Suprapubic skin (tissue), 4 donors: ENCODE data around the gene UNC13B. TPM values are rescaled to one million over a fixed set of nuclear protein-coding genes. Genes with fewer than 3 reads are reported as not detected.

Experiments
- DNase-seq, 2 donors: peaks; one replicate each; pipeline ENCODE4 v3.0.0-alpha.2; 2019; ENCODE audit warnings: low spot score in 2 of 2
- H3K27ac ChIP-seq: fragments of 200-600 bp; sonication (generic); one replicate; pipeline ENCODE4 v1.5.1; 2019
- H3K27me3 ChIP-seq: fragments of 200-600 bp; sonication (generic); one replicate; pipeline ENCODE4 v1.5.1; 2019
- H3K36me3 ChIP-seq: fragments of 200-600 bp; sonication (generic); one replicate; pipeline ENCODE4 v1.5.1; 2019
- H3K4me1 ChIP-seq: fragments of 200-600 bp; sonication (generic); one replicate; pipeline ENCODE4 v1.5.1; 2019
- H3K4me3 ChIP-seq: fragments of 200-600 bp; sonication (generic); one replicate; pipeline ENCODE4 v1.5.1; 2019; ENCODE audit warnings: mild to moderate bottlenecking
- H3K9me3 ChIP-seq: fragments of 200-600 bp; sonication (generic); one replicate; pipeline ENCODE4 v1.5.1; 2019
- CTCF ChIP-seq, 2 donors: fragments of 200-600 bp in 1 of 2; fragments of 450-650 bp in 1 of 2; sonication (generic) in 1 of 2; IDR thresholded peaks; one replicate each; pipeline ENCODE4 v1.5.1; 2016 to 2019; ENCODE audit warnings: antibody characterized with exemption in 2 of 2, mild to moderate bottlenecking in 1 of 2, moderate library complexity in 1 of 2
- EP300 ChIP-seq: sonication (generic); formaldehyde crosslinking; IDR thresholded peaks from one replicate; pipeline ENCODE4 v1.6.1; 2017; ENCODE audit warnings: antibody characterized with exemption
- POLR2A ChIP-seq, 2 donors: fragments of 450-650 bp; IDR thresholded peaks; one replicate each; pipeline ENCODE4 v1.6.1; 2017; ENCODE audit warnings: antibody characterized with exemption in 2 of 2, mild to moderate bottlenecking in 2 of 2, moderate library complexity in 2 of 2
- POLR2AphosphoS5 ChIP-seq, 3 donors: sonication (generic); formaldehyde crosslinking; IDR thresholded peaks; one replicate each; pipeline ENCODE4 v1.6.1; 2017; ENCODE audit warnings: antibody characterized with exemption in 3 of 3
- WGBS: methylation state at CpG from one replicate; pipeline ENCODE4 v1.1.5; 2018; 5-methylcytosine and 5-hydroxymethylcytosine counted together
- total RNA-seq, 4 donors: library from RNA; depleted of rRNA; stranded (reverse); fragments of >200 nt; gene quantifications; one replicate each; pipeline ENCODE4 v1.1.0, GENCODE V29; 2016

UNC13B gene
- total RNA-seq, 4 donors from 2014 or later = 27.8 to 43.2 (median 30.6) TPM

- no peaks in the 10 kb centered on the region for H3K9me3 ChIP-seq
- TF ChIP-seq POLR2AphosphoS5 (IDR thresholded peaks at IDR 0.05) (no peak), CTCF (IDR thresholded peaks at IDR 0.05) (no peak), POLR2A (IDR thresholded peaks at IDR 0.05) (no peak), EP300 (no peak)
Observed at GRCh38 chr9:35262064-35262463, 100.3 kb downstream of the UNC13B start.

GRCh38 chr9:35267710-35268109 lies 105.9 kb downstream of the UNC13B start:
- Histone ChIP-seq H3K36me3 (no peaks in the 10 kb centered on the region), H3K4me1 (no peaks in the 10 kb centered on the region), H3K9me3 (no peaks in the 10 kb centered on the region), H3K27me3 (no peaks in the 10 kb centered on the region), H3K4me3 (no peak overlapping the region), H3K27ac (no peak overlapping the region)
- no peak for TF ChIP-seq CTCF (IDR thresholded peaks at IDR 0.05)
- no peak for TF ChIP-seq EP300
- no peak for TF ChIP-seq POLR2AphosphoS5 (IDR thresholded peaks at IDR 0.05)
- TF ChIP-seq POLR2A (IDR thresholded peaks at IDR 0.05) = no peak
- DNase-seq = no peak

More at GRCh38 chr9:35262064-35262463, 100.3 kb downstream of the UNC13B start:
- no peaks in the 10 kb centered on the region for H3K36me3 ChIP-seq
- no peak overlapping the region for H3K4me3 ChIP-seq
- no peak for DNase-seq
- no peak overlapping the region for H3K27ac ChIP-seq
- H3K4me1 ChIP-seq = peaks cover 5% of the 10 kb centered on the region
- 93% methylated on average over 2 of the region's 2 CpGs for WGBS
- no peaks in the 10 kb centered on the region for H3K27me3 ChIP-seq

- TF ChIP-seq EP300 (no peak), CTCF (IDR thresholded peaks at IDR 0.05) (no peak), POLR2A (IDR thresholded peaks at IDR 0.05) (no peak), POLR2AphosphoS5 (IDR thresholded peaks at IDR 0.05) (no peak)
- Histone ChIP-seq H3K36me3 (no peaks in the 10 kb centered on the region), H3K4me1 (no peaks in the 10 kb centered on the region), H3K9me3 (no peaks in the 10 kb centered on the region), H3K27ac (no peak overlapping the region), H3K4me3 (no peak overlapping the region), H3K27me3 (no peaks in the 10 kb centered on the region)
- DNase-seq = no peak
- 80% methylated on average over 1 of the region's 1 CpG for WGBS
Observed at GRCh38 chr9:35269919-35270318, 108.1 kb downstream of the UNC13B start.

- DNase-seq = no peak
- no peak for TF ChIP-seq POLR2AphosphoS5 (IDR thresholded peaks at IDR 0.05)
- no peak overlapping the region for H3K27ac ChIP-seq
- H3K4me1 ChIP-seq = no peaks in the 10 kb centered on the region
- H3K36me3 ChIP-seq = no peaks in the 10 kb centered on the region
- no peaks in the 10 kb centered on the region for H3K27me3 ChIP-seq
- H3K4me3 ChIP-seq = no peak overlapping the region
- no peaks in the 10 kb centered on the region for H3K9me3 ChIP-seq
- WGBS = 54% methylated on average over 2 of the region's 2 CpGs
Observed at GRCh38 chr9:35271637-35272036, 109.8 kb downstream of the UNC13B start.

GRCh38 chr9:35272989-35273388 lies 111.2 kb downstream of the UNC13B start:
- TF ChIP-seq POLR2AphosphoS5 (IDR thresholded peaks at IDR 0.05) = no peak
- no peak for TF ChIP-seq POLR2A (IDR thresholded peaks at IDR 0.05)
- TF ChIP-seq CTCF (IDR thresholded peaks at IDR 0.05) = no peak
- TF ChIP-seq EP300 = no peak
- Histone ChIP-seq H3K9me3 (no peaks in the 10 kb centered on the region), H3K27ac (no peak overlapping the region), H3K4me3 (no peak overlapping the region), H3K4me1 (peaks cover 13% of the 10 kb centered on the region), H3K36me3 (no peaks in the 10 kb centered on the region), H3K27me3 (no peaks in the 10 kb centered on the region)
- no peak for DNase-seq
- WGBS = 90% methylated on average over 2 of the region's 2 CpGs

GRCh38 chr9:35273591-35273990 lies 111.8 kb downstream of the UNC13B start:
- DNase-seq = no peak
- H3K27ac ChIP-seq = no peak overlapping the region
- 91% methylated on average over 5 of the region's 5 CpGs for WGBS
- no peaks in the 10 kb centered on the region for H3K27me3 ChIP-seq
- H3K4me3 ChIP-seq = no peak overlapping the region
- no peaks in the 10 kb centered on the region for H3K9me3 ChIP-seq
- peaks cover 18% of the 10 kb centered on the region for H3K4me1 ChIP-seq
- TF ChIP-seq POLR2A (IDR thresholded peaks at IDR 0.05) = no peak
- no peak for TF ChIP-seq CTCF (IDR thresholded peaks at IDR 0.05)
- no peak for TF ChIP-seq POLR2AphosphoS5 (IDR thresholded peaks at IDR 0.05)
- no peaks in the 10 kb centered on the region for H3K36me3 ChIP-seq
